Measurements from ENCODE around the gene HTT. TPM values are rescaled to one million over a fixed set of nuclear protein-coding genes. Genes with fewer than 3 reads are reported as not detected.

Gene HTT
- total and polyA plus RNA-seq, 9 of the 15 experiments (the other 6 are each of a cell fraction or from before 2014, with no cell fraction given) = 0.66 to 31.6 (median 14.7) TPM

GRCh38 chr4:3074846-3075651 lies 568 bp downstream of the HTT start (continued):
- no peak for TF ChIP-seq SRSF3 (IDR thresholded peaks at IDR 0.05; ENCODE audit: insufficient read depth, low read length)
- TF ChIP-seq DEAF1 (CRISPR knock-in tag; IDR thresholded peaks at IDR 0.05) = no peak
- TF ChIP-seq ZBTB11 (CRISPR knock-in tag; IDR thresholded peaks at IDR 0.05) = no peak
- no peak for TF ChIP-seq PML (IDR thresholded peaks at IDR 0.05; ENCODE audit: low read length)
- TF ChIP-seq EHMT2 (IDR thresholded peaks at IDR 0.05) = no peak
- TF ChIP-seq RERE (CRISPR knock-in tag; IDR thresholded peaks at IDR 0.05; ENCODE audit: borderline replicate concordance) = no peak
- TF ChIP-seq ZC3H8 (IDR thresholded peaks at IDR 0.05) = no peak
- no peak for TF ChIP-seq BCL6 (CRISPR knock-in tag; IDR thresholded peaks at IDR 0.05)
- TF ChIP-seq LCOR (CRISPR knock-in tag; IDR thresholded peaks at IDR 0.05) = no peak
- TF ChIP-seq CEBPZ (IDR thresholded peaks at IDR 0.05; ENCODE audit: borderline replicate concordance, low read depth, low read length) = no peak
- TF ChIP-seq MIER1 (IDR thresholded peaks at IDR 0.05; ENCODE audit: low read depth) = no peak
- TF ChIP-seq GTF2E2 (tag; IDR thresholded peaks at IDR 0.05) = no peak
- TF ChIP-seq ZKSCAN3 (CRISPR knock-in tag; IDR thresholded peaks at IDR 0.05) = no peak
